ENCODE results near the gene ACTG1. TPM values are rescaled to one million over a fixed set of nuclear protein-coding genes. Genes with fewer than 3 reads are reported as not detected.
A peak's percentile ranks its signal among the peaks of the same experiment; 100 is the strongest.

Gene ACTG1
- total and polyA plus RNA-seq, 2 donors (not counting 1 experiment from before 2014, with no cell fraction given): 803 to 1,677 TPM

GRCh38 chr17:81481815-81482505, 30.6 kb downstream of the ACTG1 start:
- H3K27ac ChIP-seq (ENCODE audit: low read length in 2 of 2): peak overlapping the region in 1 of 2 donors; percentile 7
- H3K4me1 ChIP-seq (ENCODE audit: control insufficient read depth in 2 of 2, insufficient read depth in 2 of 2, low read length in 2 of 2): peaks cover 38 to 40% of the 10 kb centered on the region in 2 donors
- no peaks in the 10 kb centered on the region for H3K36me3 ChIP-seq (replicated peaks in 1 of 2; ENCODE audit: control extremely low read depth in 1 of 2, control insufficient read depth in 1 of 2, extremely low read depth in 1 of 2, insufficient read depth in 2 of 2, low read length in 1 of 2)
- peak overlapping the region; percentile 58 for H2AFZ ChIP-seq (ENCODE audit: insufficient read depth, low read depth, low read length, poor library complexity, severe bottlenecking)
- intact Hi-C loops (cut with micrococcal nuclease): loop anchor here (10.0 kb wide), 1 partner anchor 123 kb away; no protein-coding TSS in a partner anchor
- ChIA-PET CTCF (interaction anchor here (1.6 to 4.7 kb wide), 3 partner anchors 29 to 228 kb away, joined by 5 to 58 read pairs (median 44); no protein-coding TSS in a partner anchor), POLR2A (interaction anchor here (0.6 to 1.0 kb wide), 2 partner anchors 187 to 1685 kb away, joined by 3 read pairs; partner anchors contain the start of genes CBX8 and SLC38A10)
- H3K9ac ChIP-seq (ENCODE audit: low read length): peak overlapping the region; percentile 45
- H3K27me3 ChIP-seq (replicated peaks in 1 of 4; ENCODE audit: control extremely low read depth in 1 of 4, control insufficient read depth in 3 of 4, insufficient read depth in 4 of 4, low read length in 3 of 4): peaks cover 0 to 24% (median 12%) of the 10 kb centered on the region in 4 experiments
- peak overlapping the region; percentile 82 for H3K4me3 Mint-ChIP-seq
- peaks cover 13% of the 10 kb centered on the region for H3K27me3 Mint-ChIP-seq
- ATAC-seq (ENCODE audit: low read depth) (no peak), DNase-seq (peak; percentile 42)
- H4K20me1 ChIP-seq (ENCODE audit: control insufficient read depth, insufficient read depth, low read length, poor library complexity, severe bottlenecking): no peaks in the 10 kb centered on the region
- no peaks in the 10 kb centered on the region for H3K79me2 ChIP-seq (ENCODE audit: control insufficient read depth, insufficient read depth, low read length)
- TF ChIP-seq EZH2 (IDR thresholded peaks at IDR 0.05; ENCODE audit: borderline replicate concordance, insufficient read depth, low read depth, low read length, poor library complexity, severe bottlenecking): no peak
- no peak for TF ChIP-seq CTCF (IDR thresholded peaks at IDR 0.05)
- WGBS (ENCODE audit: insufficient coverage): 53% methylated on average over 7 of the region's 18 CpGs
- peaks cover 26% of the 10 kb centered on the region for H3K4me1 Mint-ChIP-seq
- H3K9me3 Mint-ChIP-seq (ENCODE audit: insufficient read depth): no peaks in the 10 kb centered on the region
- H3K4me2 ChIP-seq (replicated peaks; ENCODE audit: low read depth, low read length, poor library complexity, severe bottlenecking): peak overlapping the region; percentile 100
- peak overlapping the region; percentile 85 for H3K27ac Mint-ChIP-seq
- peak overlapping the region; percentile 27 to 58 (median 49) for H3K4me3 ChIP-seq (ENCODE audit: control extremely low read depth in 1 of 5, extremely low read depth in 1 of 5, insufficient read depth in 1 of 5, low read depth in 2 of 5, low read length in 4 of 5)
- peaks cover 0 to 16% (median 0%) of the 10 kb centered on the region in 3 donors for H3K9me3 ChIP-seq (ENCODE audit: control extremely low read depth in 1 of 3, control insufficient read depth in 2 of 3, insufficient read depth in 1 of 3, low read length in 2 of 3)

Data from B cell (primary cell).